ENCODE results near the gene KANSL1. TPM values are rescaled to one million over a fixed set of nuclear protein-coding genes. Genes with fewer than 3 reads are reported as not detected.

KANSL1 gene
- total RNA-seq, 1 donor from 2014 or later: 106 TPM

DNA sequence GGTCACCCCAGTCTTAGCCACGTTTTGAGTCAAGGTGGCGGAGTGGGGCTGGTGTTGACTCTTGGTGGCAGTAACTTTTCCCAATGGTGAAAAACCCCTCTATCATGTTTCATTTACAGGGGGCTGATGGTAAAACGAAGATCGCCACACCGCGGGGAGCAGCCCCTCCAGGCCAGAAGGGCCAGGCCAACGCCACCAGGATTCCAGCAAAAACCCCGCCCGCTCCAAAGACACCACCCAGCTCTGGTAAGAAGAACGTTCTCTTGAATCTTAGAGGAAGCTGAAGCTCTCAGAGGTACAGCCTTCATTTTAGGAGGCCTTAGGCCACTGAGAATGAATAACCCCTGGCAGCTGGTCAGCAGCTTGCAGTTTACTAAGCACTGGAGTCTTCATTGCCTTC is 201.9 kb downstream of the KANSL1 start:
- H3K36me3 ChIP-seq (ENCODE audit: control insufficient read depth, insufficient read depth, low read length): no peaks in the 10 kb centered on the region
- no peak for DNase-seq (ENCODE audit: low read depth)
- H3K27me3 ChIP-seq (ENCODE audit: control insufficient read depth, insufficient read depth, low read length): no peaks in the 10 kb centered on the region
- TF ChIP-seq, protein P1, sequence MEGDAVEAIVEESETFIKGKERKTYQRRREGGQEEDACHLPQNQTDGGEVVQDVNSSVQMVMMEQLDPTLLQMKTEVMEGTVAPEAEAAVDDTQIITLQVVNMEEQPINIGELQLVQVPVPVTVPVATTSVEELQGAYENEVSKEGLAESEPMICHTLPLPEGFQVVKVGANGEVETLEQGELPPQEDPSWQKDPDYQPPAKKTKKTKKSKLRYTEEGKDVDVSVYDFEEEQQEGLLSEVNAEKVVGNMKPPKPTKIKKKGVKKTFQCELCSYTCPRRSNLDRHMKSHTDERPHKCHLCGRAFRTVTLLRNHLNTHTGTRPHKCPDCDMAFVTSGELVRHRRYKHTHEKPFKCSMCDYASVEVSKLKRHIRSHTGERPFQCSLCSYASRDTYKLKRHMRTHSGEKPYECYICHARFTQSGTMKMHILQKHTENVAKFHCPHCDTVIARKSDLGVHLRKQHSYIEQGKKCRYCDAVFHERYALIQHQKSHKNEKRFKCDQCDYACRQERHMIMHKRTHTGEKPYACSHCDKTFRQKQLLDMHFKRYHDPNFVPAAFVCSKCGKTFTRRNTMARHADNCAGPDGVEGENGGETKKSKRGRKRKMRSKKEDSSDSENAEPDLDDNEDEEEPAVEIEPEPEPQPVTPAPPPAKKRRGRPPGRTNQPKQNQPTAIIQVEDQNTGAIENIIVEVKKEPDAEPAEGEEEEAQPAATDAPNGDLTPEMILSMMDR (IDR thresholded peaks at IDR 0.05; ENCODE audit: insufficient read depth, low read length, severe bottlenecking): no peak
- FAIRE-seq: no peak
- no peak overlapping the region for H3K4me3 ChIP-seq (ENCODE audit: low read depth, low read length)

DNA sequence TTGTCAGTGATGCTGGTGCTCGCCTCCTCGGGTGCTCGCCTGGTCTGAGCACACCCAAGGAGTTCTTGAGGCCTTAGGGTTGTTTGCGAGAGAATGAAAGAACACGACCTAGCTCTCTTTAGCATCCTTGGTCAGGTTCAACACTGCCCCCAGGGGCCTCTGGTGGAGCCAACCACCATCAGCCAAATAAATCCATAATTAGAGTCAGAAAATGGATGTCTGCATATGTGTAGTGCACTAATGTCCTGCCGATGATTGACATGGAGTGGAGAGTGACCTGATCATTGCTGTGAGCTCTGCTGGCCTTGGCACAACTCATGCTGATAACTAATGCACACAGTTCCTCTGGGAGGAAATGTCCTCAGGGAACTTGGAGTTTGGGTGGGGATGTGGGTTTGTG is 202.3 kb downstream of the KANSL1 start:
- Histone ChIP-seq H3K4me3 (ENCODE audit: low read depth, low read length) (no peak overlapping the region), H3K36me3 (ENCODE audit: control insufficient read depth, insufficient read depth, low read length) (no peaks in the 10 kb centered on the region), H3K27me3 (ENCODE audit: control insufficient read depth, insufficient read depth, low read length) (no peaks in the 10 kb centered on the region)
- TF ChIP-seq, protein P1 (IDR thresholded peaks at IDR 0.05; ENCODE audit: insufficient read depth, low read length, severe bottlenecking): no peak
- DNase-seq (ENCODE audit: low read depth) (no peak), FAIRE-seq (no peak)

DNA sequence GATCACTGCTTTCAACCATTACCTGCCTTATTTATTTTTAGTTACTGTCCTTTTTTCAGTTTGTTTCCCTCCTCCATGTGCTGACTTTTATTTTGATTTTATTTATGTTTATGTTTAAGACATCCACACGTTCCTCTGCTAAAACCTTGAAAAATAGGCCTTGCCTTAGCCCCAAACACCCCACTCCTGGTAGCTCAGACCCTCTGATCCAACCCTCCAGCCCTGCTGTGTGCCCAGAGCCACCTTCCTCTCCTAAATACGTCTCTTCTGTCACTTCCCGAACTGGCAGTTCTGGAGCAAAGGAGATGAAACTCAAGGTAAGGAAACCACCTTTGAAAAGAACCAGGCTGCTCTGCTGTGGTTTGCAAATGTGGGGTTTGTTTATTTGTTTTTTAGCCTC is 203.5 kb downstream of the KANSL1 start:
- Histone ChIP-seq H3K4me3 (ENCODE audit: low read depth, low read length) (no peak overlapping the region), H3K27me3 (ENCODE audit: control insufficient read depth, insufficient read depth, low read length) (no peaks in the 10 kb centered on the region), H3K36me3 (ENCODE audit: control insufficient read depth, insufficient read depth, low read length) (no peaks in the 10 kb centered on the region)
- no peak for DNase-seq (ENCODE audit: low read depth)
- TF ChIP-seq, protein P1 (IDR thresholded peaks at IDR 0.05; ENCODE audit: insufficient read depth, low read length, severe bottlenecking): no peak
- no peak for FAIRE-seq

DNA sequence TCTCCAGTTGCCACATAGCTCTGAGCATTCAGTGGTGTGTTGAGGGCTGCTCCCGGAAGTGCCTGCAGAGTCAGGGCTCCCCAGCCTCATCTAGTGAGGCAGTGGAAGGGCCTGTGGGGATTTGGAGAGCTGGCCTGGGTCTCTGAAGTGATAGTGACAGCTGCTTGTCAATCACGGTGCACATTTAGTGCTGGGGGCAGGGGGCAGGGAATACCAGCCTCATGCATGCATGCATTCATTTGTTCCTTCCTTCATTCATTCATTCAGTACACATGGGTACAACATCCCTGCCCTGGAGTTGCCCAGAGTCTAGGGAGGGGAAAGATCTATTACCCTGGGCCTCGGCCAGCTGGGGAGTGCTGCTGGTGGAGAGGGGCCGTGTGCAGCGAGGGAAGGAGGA is 205.5 kb downstream of the KANSL1 start:
- H3K36me3 ChIP-seq (ENCODE audit: control insufficient read depth, insufficient read depth, low read length): no peaks in the 10 kb centered on the region
- FAIRE-seq: no peak
- TF ChIP-seq, protein P1 (IDR thresholded peaks at IDR 0.05; ENCODE audit: insufficient read depth, low read length, severe bottlenecking): no peak
- no peak overlapping the region for H3K4me3 ChIP-seq (ENCODE audit: low read depth, low read length)
- no peaks in the 10 kb centered on the region for H3K27me3 ChIP-seq (ENCODE audit: control insufficient read depth, insufficient read depth, low read length)
- DNase-seq (ENCODE audit: low read depth): no peak

DNA sequence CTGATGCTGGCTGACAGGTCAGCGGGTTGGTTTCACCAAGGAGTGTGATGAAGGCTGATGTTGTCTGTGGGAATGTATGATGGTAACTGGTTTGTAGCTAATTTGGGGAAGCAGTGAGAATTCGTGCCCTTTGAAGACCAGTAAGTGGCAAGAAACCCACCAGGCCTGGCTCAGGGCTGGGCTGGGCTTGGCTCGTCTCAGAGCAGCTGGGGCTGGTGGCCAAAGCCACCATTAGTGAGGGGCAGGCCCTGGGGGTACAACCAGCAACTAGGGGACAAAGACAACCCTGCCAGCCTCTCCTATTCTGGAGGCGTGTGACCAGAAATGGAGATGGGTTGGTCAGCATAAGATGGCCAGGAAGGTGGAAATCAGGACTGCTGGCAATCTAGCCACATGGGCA is 207.2 kb downstream of the KANSL1 start:
- Histone ChIP-seq H3K27me3 (ENCODE audit: control insufficient read depth, insufficient read depth, low read length) (no peaks in the 10 kb centered on the region), H3K36me3 (ENCODE audit: control insufficient read depth, insufficient read depth, low read length) (no peaks in the 10 kb centered on the region), H3K4me3 (ENCODE audit: low read depth, low read length) (no peak overlapping the region)
- TF ChIP-seq, protein P1 (IDR thresholded peaks at IDR 0.05; ENCODE audit: insufficient read depth, low read length, severe bottlenecking): no peak
- FAIRE-seq (no peak), DNase-seq (ENCODE audit: low read depth) (no peak)

DNA sequence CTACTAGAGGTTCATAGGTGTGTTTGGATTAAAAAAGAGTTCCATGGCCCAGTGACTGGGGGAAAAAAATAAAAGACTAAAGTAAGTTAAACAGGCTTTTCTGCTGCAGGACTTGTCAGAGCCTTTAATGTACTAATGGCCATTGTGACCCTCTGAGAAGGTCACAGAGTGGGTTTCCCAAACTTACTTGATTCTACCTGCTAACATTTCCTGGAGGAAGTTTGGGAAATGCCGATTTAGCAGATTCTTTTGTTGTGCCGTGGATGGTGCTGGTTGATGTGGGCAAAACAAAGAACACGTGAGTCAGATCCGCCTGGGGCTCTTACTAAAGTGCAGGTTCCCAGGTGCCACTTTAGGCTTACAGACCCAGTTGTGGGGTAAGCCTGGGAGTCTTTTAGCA is 207.8 kb downstream of the KANSL1 start:
- TF ChIP-seq, protein P1 (IDR thresholded peaks at IDR 0.05; ENCODE audit: insufficient read depth, low read length, severe bottlenecking): no peak
- no peaks in the 10 kb centered on the region for H3K36me3 ChIP-seq (ENCODE audit: control insufficient read depth, insufficient read depth, low read length)
- no peak for FAIRE-seq
- H3K4me3 ChIP-seq (ENCODE audit: low read depth, low read length): no peak overlapping the region
- DNase-seq (ENCODE audit: low read depth): peak; percentile 5
- H3K27me3 ChIP-seq (ENCODE audit: control insufficient read depth, insufficient read depth, low read length): no peaks in the 10 kb centered on the region
